ENCODE data around the gene CAMSAP2. TPM values are rescaled to one million over a fixed set of nuclear protein-coding genes. Genes with fewer than 3 reads are reported as not detected.

Gene CAMSAP2
- total and polyA plus RNA-seq, 8 donors, result 2.7 to 10.3 (median 4.4) TPM

GRCh38 chr1:200894712-200895442 lies 156.2 kb downstream of the CAMSAP2 start, which contains the start of gene INAVA:
Gene INAVA, plus strand, starts transcription at chr1:200894900. Its CDS starts 3,501 bp downstream, at chr1:200898401.
- intact Hi-C loops (cut with DNase I), result loop anchor here in 1 of 3 donors (10.0 kb wide), 1 partner anchor 150 kb away; no protein-coding TSS in a partner anchor
- TF ChIP-seq, protein P1, sequence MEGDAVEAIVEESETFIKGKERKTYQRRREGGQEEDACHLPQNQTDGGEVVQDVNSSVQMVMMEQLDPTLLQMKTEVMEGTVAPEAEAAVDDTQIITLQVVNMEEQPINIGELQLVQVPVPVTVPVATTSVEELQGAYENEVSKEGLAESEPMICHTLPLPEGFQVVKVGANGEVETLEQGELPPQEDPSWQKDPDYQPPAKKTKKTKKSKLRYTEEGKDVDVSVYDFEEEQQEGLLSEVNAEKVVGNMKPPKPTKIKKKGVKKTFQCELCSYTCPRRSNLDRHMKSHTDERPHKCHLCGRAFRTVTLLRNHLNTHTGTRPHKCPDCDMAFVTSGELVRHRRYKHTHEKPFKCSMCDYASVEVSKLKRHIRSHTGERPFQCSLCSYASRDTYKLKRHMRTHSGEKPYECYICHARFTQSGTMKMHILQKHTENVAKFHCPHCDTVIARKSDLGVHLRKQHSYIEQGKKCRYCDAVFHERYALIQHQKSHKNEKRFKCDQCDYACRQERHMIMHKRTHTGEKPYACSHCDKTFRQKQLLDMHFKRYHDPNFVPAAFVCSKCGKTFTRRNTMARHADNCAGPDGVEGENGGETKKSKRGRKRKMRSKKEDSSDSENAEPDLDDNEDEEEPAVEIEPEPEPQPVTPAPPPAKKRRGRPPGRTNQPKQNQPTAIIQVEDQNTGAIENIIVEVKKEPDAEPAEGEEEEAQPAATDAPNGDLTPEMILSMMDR (IDR thresholded peaks at IDR 0.05), result no peak
- Histone ChIP-seq H3K36me3 (peaks cover 0 to 7% (median 0%) of the 10 kb centered on the region in 3 donors), H3K4me1 (peaks cover 0 to 4% (median 4%) of the 10 kb centered on the region in 3 donors), H3K27ac (peak within 1 kb of the TSS; percentile 60 to 90 (median 88)), H3K4me3 (peak within 1 kb of the TSS in 3 of 4 donors; percentile 15 to 58 (median 46)), H3K27me3 (no peaks in the 10 kb centered on the region), H3K9me3 (no peaks in the 10 kb centered on the region)
- ATAC-seq (peak; percentile 47 to 67 (median 54)), FAIRE-seq (no peak), DNase-seq (peak; percentile 69 to 89 (median 81))
- WGBS, 2 donors, result 28 to 69% methylated on average over 15 of the region's 15 CpGs

- Histone ChIP-seq H3K9me3 (no peaks in the 10 kb centered on the region), H3K27ac (peak overlapping the region; percentile 60 to 90 (median 88)), H3K4me1 (peaks cover 0 to 4% (median 4%) of the 10 kb centered on the region in 3 donors), H3K36me3 (peaks cover 0 to 12% (median 0%) of the 10 kb centered on the region in 3 donors), H3K4me3 (peak overlapping the region in 3 of 4 donors; percentile 15 to 58 (median 46)), H3K27me3 (no peaks in the 10 kb centered on the region)
- FAIRE-seq, result no peak
- intact Hi-C loops (cut with DNase I), result loop anchor here in 1 of 3 donors (10.0 kb wide), 1 partner anchor 149 kb away; no protein-coding TSS in a partner anchor
- ATAC-seq, result peak in 3 of 4 donors; percentile 6 to 29 (median 17)
- WGBS, 2 donors, result 39 to 67% methylated on average over 8 of the region's 8 CpGs
- DNase-seq, result peak in 1 of 6 donors; percentile 31
- TF ChIP-seq, protein P1 (IDR thresholded peaks at IDR 0.05), result no peak
Observed at GRCh38 chr1:200895443-200895789, 156.7 kb downstream of the CAMSAP2 start.

DNA sequence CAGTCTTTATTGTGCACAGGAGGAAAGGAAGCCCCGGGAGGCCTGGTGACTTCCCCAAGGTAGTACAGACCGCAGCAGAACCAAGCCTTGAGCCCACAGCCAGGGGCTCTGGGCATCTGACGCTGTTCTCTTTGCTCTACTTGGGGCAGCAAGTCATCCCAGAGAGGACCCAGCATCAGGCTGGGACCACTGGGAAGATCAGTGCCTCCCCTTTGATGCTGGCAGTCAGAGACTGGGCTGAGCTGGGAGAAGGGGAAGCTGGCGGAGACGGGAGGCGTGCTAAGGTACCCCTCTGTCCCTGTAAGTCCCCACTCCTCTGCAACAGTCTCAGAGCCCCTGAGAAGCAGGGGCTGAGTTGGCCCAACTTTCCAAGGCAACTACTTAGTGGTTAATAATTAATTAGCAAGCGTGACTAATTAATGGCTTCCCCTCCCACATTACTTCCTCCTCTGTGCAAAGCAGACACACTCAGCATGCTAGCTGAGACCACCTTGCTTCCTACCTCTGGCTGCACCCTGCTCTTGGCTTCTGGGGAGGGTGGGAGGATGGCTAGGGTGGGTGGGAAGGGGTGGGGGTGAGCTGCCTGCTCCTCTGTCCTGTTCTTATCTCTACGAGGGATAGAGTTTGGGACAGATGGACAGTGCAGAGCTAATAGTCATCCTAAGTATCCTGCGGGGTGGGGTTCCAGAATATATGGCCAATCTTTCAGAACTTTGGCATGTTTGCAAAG lies 157.3 kb downstream of the CAMSAP2 start:
- no peak for FAIRE-seq

GRCh38 chr1:200896531-200897196 lies 158.0 kb downstream of the CAMSAP2 start:
- Histone ChIP-seq H3K36me3 (peaks cover 0 to 23% (median 0%) of the 10 kb centered on the region in 3 donors), H3K27me3 (no peaks in the 10 kb centered on the region), H3K27ac (peak overlapping the region; percentile 60 to 90 (median 88)), H3K4me1 (peaks cover 0 to 4% (median 4%) of the 10 kb centered on the region in 3 donors), H3K4me3 (peak overlapping the region in 2 of 4 donors; percentile 46 to 58), H3K9me3 (no peaks in the 10 kb centered on the region)
- intact Hi-C loops (cut with DNase I), result loop anchor here in 1 of 3 donors (10.0 kb wide), 1 partner anchor 148 kb away; no protein-coding TSS in a partner anchor
- peak; percentile 29 for FAIRE-seq
- DNase-seq, result peak; percentile 81 to 91 (median 87)
- 23 to 25% methylated on average over 7 to 10 of the region's 10 CpGs for whole genome bisulfite sequencing, 2 donors
- peak; percentile 80 to 88 (median 86) for ATAC-seq
- TF ChIP-seq, protein P1 (IDR thresholded peaks at IDR 0.05), result no peak

More for the DNA sequence above, 157.3 kb downstream of the CAMSAP2 start:
- ATAC-seq, result peak; percentile 33 to 49 (median 40)
- peak in 1 of 6 donors; percentile 19 for DNase-seq
- Histone ChIP-seq H3K4me1 (peaks cover 0 to 4% (median 4%) of the 10 kb centered on the region in 3 donors), H3K9me3 (no peaks in the 10 kb centered on the region), H3K27ac (peak overlapping the region; percentile 60 to 90 (median 88)), H3K4me3 (peak overlapping the region in 3 of 4 donors; percentile 15 to 58 (median 46)), H3K27me3 (no peaks in the 10 kb centered on the region), H3K36me3 (peaks cover 0 to 18% (median 0%) of the 10 kb centered on the region in 3 donors)
- intact Hi-C loops (cut with DNase I), result loop anchor here in 1 of 3 donors (10.0 kb wide), 1 partner anchor 149 kb away; no protein-coding TSS in a partner anchor
- TF ChIP-seq, protein P1 (IDR thresholded peaks at IDR 0.05), result no peak
- 26 to 53% methylated on average over 9 of the region's 9 CpGs for WGBS, 2 donors

All from pancreas (tissue), 10 donors.